H1 (cell line): ENCODE data around the gene FAM3B. TPM values are rescaled to one million over a fixed set of nuclear protein-coding genes. Genes with fewer than 3 reads are reported as not detected.

Source experiments
- CTCF ChIA-PET: fragments of 300-600 bp; sonication (Branson Sonifier 250); formaldehyde crosslinking; loops from one replicate; lab custom pipeline; 2021; ENCODE audit not compliant: partially characterized antibody; lab: Charles Lee
- POLR2A ChIA-PET: fragments of 300-600 bp; sonication (Branson Sonifier 250); formaldehyde crosslinking; loops from one replicate; lab custom pipeline; 2021; ENCODE audit warnings: inconsistent platforms; ENCODE audit not compliant: partially characterized antibody; lab: Charles Lee
- DNase-seq, 2 experiments: peaks; one replicate each; pipeline versions ENCODE4 v3.0.0 to v3.0.0-alpha.2; 2010 to 2022; ENCODE audit warnings: low spot score in 2 of 2, low read depth in 1 of 2, mixed read lengths in 1 of 2
- FAIRE-seq: peaks from 2 replicates; lab custom pipeline; 2011; peaks lifted over from hg19 to GRCh38; lab: Jason Lieb, UNC
- H2AFZ ChIP-seq: 2 replicates; pipeline ENCODE4 v1.8.1; 2012; ENCODE audit warnings: low read length, inconsistent platforms
- H2AK5ac ChIP-seq: 2 replicates; pipeline ENCODE4 v1.6.1; 2013; ENCODE audit warnings: low read depth, low read length
- H2BK120ac ChIP-seq: replicated peaks from 2 replicates; pipeline ENCODE3; 2013; ENCODE audit warnings: low read depth, low read length, inconsistent platforms
- H2BK12ac ChIP-seq: 2 replicates; pipeline ENCODE4 v1.6.1; 2013; ENCODE audit warnings: low read depth, low read length
- H2BK15ac ChIP-seq: 2 replicates; pipeline ENCODE4 v1.6.1; 2013; ENCODE audit warnings: low read length
- H2BK20ac ChIP-seq: 2 replicates; pipeline ENCODE4 v1.6.1; 2013; ENCODE audit warnings: low read length
- H2BK5ac ChIP-seq: 2 replicates; pipeline ENCODE4 v1.6.1; 2013; ENCODE audit warnings: low read depth, low read length
- H3K14ac ChIP-seq: 2 replicates; pipeline ENCODE4 v1.6.1; 2013; ENCODE audit warnings: inconsistent platforms; ENCODE audit not compliant: insufficient read length
- H3K18ac ChIP-seq: 2 replicates; pipeline ENCODE4 v1.6.1; 2013; ENCODE audit warnings: low read length; ENCODE audit errors: extremely low read depth
- H3K23ac ChIP-seq: 2 replicates; pipeline ENCODE4 v1.6.1; 2013; ENCODE audit warnings: inconsistent platforms; ENCODE audit not compliant: insufficient read length
- H3K23me2 ChIP-seq: 2 replicates; pipeline ENCODE4 v1.6.1; 2013; ENCODE audit warnings: low read depth, low read length
- H3K27ac ChIP-seq: 2 replicates; pipeline ENCODE4 v1.6.1; 2011; ENCODE audit warnings: low read depth, low read length, inconsistent platforms
- H3K27me3 ChIP-seq, 4 experiments: replicated peaks in 1 of 4; 1 replicate in 1 of 4; 2 replicates in 3 of 4; pipeline versions ENCODE4 v1.6.1 to v1.8.1; 2011 to 2013; ENCODE audit warnings: low read length in 3 of 4, mild to moderate bottlenecking in 3 of 4, inconsistent platforms in 2 of 4, mixed read lengths in 2 of 4, moderate library complexity in 1 of 4; ENCODE audit not compliant: control insufficient read depth in 3 of 4, insufficient read depth in 3 of 4; ENCODE audit errors: extremely low read depth in 1 of 4
- H3K36me3 ChIP-seq, 4 experiments: 2 replicates each; pipeline versions ENCODE4 v1.6.1 to v1.8.1; 2011 to 2013; ENCODE audit warnings: mild to moderate bottlenecking in 4 of 4, low read length in 3 of 4, moderate library complexity in 2 of 4, control low read depth in 1 of 4, inconsistent platforms in 1 of 4; ENCODE audit not compliant: insufficient read depth in 4 of 4, control insufficient read depth in 2 of 4
- H3K4ac ChIP-seq: replicated peaks from 2 replicates; pipeline ENCODE3; 2013; ENCODE audit warnings: low read length, low read depth, mixed read lengths, inconsistent platforms; ENCODE audit not compliant: insufficient read length
- H3K4me1 ChIP-seq, 4 experiments: replicated peaks in 1 of 4; 1 replicate in 1 of 4; 2 replicates in 3 of 4; pipeline versions ENCODE4 v1.6.1 to v1.8.1; 2011 to 2013; ENCODE audit warnings: low read length in 3 of 4, inconsistent platforms in 2 of 4, mixed read lengths in 1 of 4; ENCODE audit not compliant: insufficient read depth in 4 of 4, control insufficient read depth in 3 of 4
- H3K4me2 ChIP-seq, 2 experiments: 2 replicates each; pipeline versions ENCODE4 v1.6.1 to v1.8.1; 2011 to 2013; ENCODE audit warnings: low read depth in 2 of 2, low read length in 2 of 2, control low read depth in 1 of 2, inconsistent platforms in 1 of 2, mild to moderate bottlenecking in 1 of 2; ENCODE audit not compliant: insufficient read depth in 1 of 2
- H3K4me3 ChIP-seq, 4 experiments: fragments of 200-600, 300-600 bp in 1 of 4; sonication (generic), shearing (Covaris generic), sonication (Bioruptor Twin) in 1 of 4; 2 replicates each; pipeline versions ENCODE4 v1.5.1 to v1.8.1; 2011 to 2016; ENCODE audit warnings: low read length in 4 of 4, low read depth in 3 of 4, control low read depth in 2 of 4, inconsistent platforms in 2 of 4, mild to moderate bottlenecking in 2 of 4, mixed read lengths in 1 of 4, moderate library complexity in 1 of 4; ENCODE audit not compliant: insufficient read depth in 2 of 4; ENCODE audit errors: extremely low read depth in 1 of 4
- H3K56ac ChIP-seq: replicated peaks from 2 replicates; pipeline ENCODE3; 2013; ENCODE audit warnings: low read depth, mild to moderate bottlenecking, mixed read lengths, low read length, inconsistent platforms; ENCODE audit not compliant: insufficient read length
- H3K79me1 ChIP-seq: 2 replicates; pipeline ENCODE4 v1.6.1; 2013; ENCODE audit warnings: low read depth, low read length, control low read depth
- H3K79me2 ChIP-seq, 2 experiments: 2 replicates each; pipeline versions ENCODE4 v1.6.1 to v1.8.1; 2012 to 2013; ENCODE audit warnings: low read length in 2 of 2, mild to moderate bottlenecking in 2 of 2, inconsistent platforms in 1 of 2; ENCODE audit not compliant: insufficient read depth in 2 of 2, control insufficient read depth in 1 of 2
- H3K9ac ChIP-seq, 4 experiments: replicated peaks in 1 of 4; 1 replicate in 1 of 4; 2 replicates in 3 of 4; pipeline versions ENCODE4 v1.6.1 to v1.8.1; 2011 to 2013; ENCODE audit warnings: low read depth in 3 of 4, low read length in 3 of 4, control low read depth in 2 of 4, mild to moderate bottlenecking in 2 of 4, moderate library complexity in 2 of 4, inconsistent platforms in 1 of 4; ENCODE audit errors: extremely low read depth in 1 of 4
- H3K9me3 ChIP-seq, 2 experiments: 2 replicates each; pipeline versions ENCODE4 v1.6.1 to v1.8.1; 2012 to 2013; ENCODE audit warnings: mild to moderate bottlenecking in 2 of 2, moderate library complexity in 2 of 2, control low read depth in 1 of 2, inconsistent platforms in 1 of 2, low read depth in 1 of 2, low read length in 1 of 2, mixed read lengths in 1 of 2; ENCODE audit not compliant: insufficient read depth in 2 of 2
- H4K20me1 ChIP-seq, 2 experiments: replicated peaks in 1 of 2; 2 replicates each; pipeline versions ENCODE3 to v1.8.1; 2011 to 2013; ENCODE audit warnings: inconsistent platforms in 2 of 2, low read length in 2 of 2, mild to moderate bottlenecking in 1 of 2; ENCODE audit not compliant: insufficient read depth in 2 of 2, control insufficient read depth in 1 of 2
- H4K5ac ChIP-seq: 2 replicates; pipeline ENCODE4 v1.6.1; 2013; ENCODE audit warnings: low read length, low read depth, mixed read lengths, inconsistent platforms; ENCODE audit not compliant: insufficient read length
- H4K8ac ChIP-seq: 2 replicates; pipeline ENCODE4 v1.8.0; 2013; ENCODE audit warnings: mild to moderate bottlenecking, moderate library complexity, low read length, inconsistent platforms; ENCODE audit not compliant: insufficient read depth; ENCODE audit errors: extremely low read depth
- H4K91ac ChIP-seq: replicated peaks from 2 replicates; pipeline ENCODE3; 2013; ENCODE audit warnings: low read length, mixed read lengths, inconsistent platforms; ENCODE audit not compliant: insufficient read length
- E2F6 ChIP-seq: IDR thresholded peaks from 2 replicates; pipeline ENCODE4 v1.6.1; 2012; ENCODE audit warnings: inconsistent platforms
- SP2 ChIP-seq: IDR thresholded peaks from 2 replicates; pipeline ENCODE4 v1.6.1; 2012; ENCODE audit warnings: mild to moderate bottlenecking, low read length, inconsistent platforms
- WGBS, 2 experiments: shearing (Covaris generic) in 1 of 2; methylation state at CpG; one replicate each; pipeline versions ENCODE4 v1.1.6 to v1.1.7; 2013 to 2015; ENCODE audit warnings: low lambda C conversion rate in 2 of 2, mixed read lengths in 2 of 2, inconsistent platforms in 1 of 2, low coverage in 1 of 2, missing lambda C conversion rate in 1 of 2; ENCODE audit not compliant: insufficient replicate concordance in 2 of 2, insufficient coverage in 1 of 2, insufficient read length in 1 of 2; ENCODE audit errors: extremely low coverage in 1 of 2, missing lambda C conversion rate in 1 of 2; 5-methylcytosine and 5-hydroxymethylcytosine counted together
- polyA plus RNA-seq, 7 experiments: library from polyadenylated mRNA; depleted of rRNA in 3 of 7; stranded (reverse) in 5 of 7; unstranded in 2 of 7; fragments of >200 nt in 5 of 7; fragments of 200-250 nt in 2 of 7; gene quantifications; 1 replicate in 5 of 7; 2 replicates in 1 of 7; 4 replicates in 1 of 7; pipeline versions ENCODE4 v1.2.1 to v1.2.3, GENCODE V29; 2011 to 2013; ENCODE audit warnings: missing spikeins in 2 of 7, mixed read lengths in 2 of 7
- total RNA-seq: library from RNA; stranded (reverse); fragmentation: NEBNext Ultra II Directional; extraction: Animal tissue kit (Norgen Biotek cat#: 25700); gene quantifications from 2 replicates; pipeline ENCODE4 v1.2.1, GENCODE V29; 2021

FAM3B gene
- total and polyA plus RNA-seq, 2 of the 8 experiments (the other 6 are each of a cell fraction or from before 2014, with no cell fraction given): 2.0 TPM

DNA sequence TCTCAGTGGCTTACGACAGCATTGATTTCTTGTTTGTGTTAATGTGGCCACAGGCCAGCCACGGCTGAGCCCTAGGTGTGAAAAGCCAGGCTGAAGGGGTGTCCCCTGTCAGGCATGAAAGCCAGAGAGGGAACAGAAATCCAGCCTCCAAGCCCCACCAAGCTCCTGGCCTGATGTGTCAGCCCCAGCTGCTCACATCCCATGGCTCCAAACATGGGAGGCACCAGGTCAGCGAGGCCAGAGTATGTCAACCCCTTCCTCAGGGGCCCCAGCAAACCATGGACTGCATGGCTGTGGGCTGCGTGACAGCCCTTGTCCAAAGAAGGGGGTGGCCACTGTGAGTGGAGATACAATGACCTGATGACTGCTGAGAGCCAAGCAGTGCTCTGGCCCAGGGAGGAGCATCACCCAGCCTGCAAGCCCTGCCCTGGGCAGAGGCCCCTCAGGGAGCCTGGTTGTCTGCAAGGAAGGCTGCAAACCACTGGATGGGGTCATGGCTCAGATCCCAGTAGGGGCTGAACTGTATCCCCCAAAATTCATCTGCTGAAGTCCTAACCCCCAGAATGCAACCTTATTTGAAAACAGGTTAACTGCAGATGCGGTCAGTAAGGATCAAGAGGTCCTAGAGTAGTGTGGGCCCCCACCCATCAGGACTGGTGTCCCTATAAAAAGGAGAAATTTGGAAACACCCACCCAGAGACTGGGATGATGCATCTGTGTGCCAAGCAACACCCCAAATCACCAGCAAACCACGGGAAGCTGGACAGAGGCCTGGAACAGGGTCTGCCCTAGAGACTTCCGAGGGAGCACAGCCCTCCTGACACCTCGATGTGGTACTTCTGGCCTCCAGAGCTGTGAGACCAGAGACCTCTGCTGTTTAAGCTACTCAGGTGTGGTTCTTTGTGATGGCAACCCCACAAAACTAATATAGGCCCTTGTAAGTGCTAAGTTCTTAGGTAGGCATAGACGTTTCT lies 41.9 kb downstream of the FAM3B start:
- H3K18ac ChIP-seq: no peak overlapping the region
- no peak overlapping the region for H3K4ac ChIP-seq
- no peak overlapping the region for H3K56ac ChIP-seq
- no peak overlapping the region for H2AFZ ChIP-seq
- H4K91ac ChIP-seq: peak overlapping the region; percentile 15
- FAIRE-seq (no peak), DNase-seq (no peak)
- H2BK15ac ChIP-seq: no peak overlapping the region
- no peak overlapping the region for H4K5ac ChIP-seq
- H2BK12ac ChIP-seq: no peak overlapping the region
- H2BK5ac ChIP-seq: no peak overlapping the region
- WGBS, 2 experiments: 90% methylated on average over 9 of the region's 9 CpGs; no CpG with 5 or more reads in 1 of the 2 experiments
- H3K4me1 ChIP-seq: peaks cover 0 to 6% (median 4%) of the 10 kb centered on the region in 4 experiments; a peak in 4 of 7 replicates
- H3K4me3 ChIP-seq: no peak overlapping the region
- ChIA-PET POLR2A (interaction anchor here (0.7 to 1.0 kb wide), 2 partner anchors 75 to 108 kb away, joined by 3 read pairs; no protein-coding TSS in a partner anchor), CTCF (interaction anchor here (0.8 to 9.6 kb wide), 8 partner anchors 12 to 236 kb away, joined by 3 to 72 read pairs (median 6); no protein-coding TSS in a partner anchor)
- H3K27me3 ChIP-seq: no peaks in the 10 kb centered on the region; a peak in 2 of 7 replicates
- no peak overlapping the region for H2BK120ac ChIP-seq
- no peak overlapping the region for H3K27ac ChIP-seq
- no peak overlapping the region for H3K4me2 ChIP-seq
- H4K20me1 ChIP-seq: no peaks in the 10 kb centered on the region
- H3K14ac ChIP-seq: no peak overlapping the region
- H3K23ac ChIP-seq: no peak overlapping the region
- no peak overlapping the region for H2AK5ac ChIP-seq
- H3K9me3 ChIP-seq: no peaks in the 10 kb centered on the region
- H3K9ac ChIP-seq: no peak overlapping the region
- H2BK20ac ChIP-seq: no peak overlapping the region
- H4K8ac ChIP-seq: no peak overlapping the region
- H3K23me2 ChIP-seq: no peaks in the 10 kb centered on the region; the same call in 1 of the 2 replicates
- no peaks in the 10 kb centered on the region for H3K36me3 ChIP-seq
- TF ChIP-seq E2F6: no peak
- TF ChIP-seq SP2: no peak
- TF ChIP-seq, all 59 proteins: peak for 0
- H3K79me1 ChIP-seq: no peaks in the 10 kb centered on the region
- H3K79me2 ChIP-seq: no peaks in the 10 kb centered on the region
